K562 (cell line): ENCODE results near the gene NOP58. TPM values are rescaled to one million over a fixed set of nuclear protein-coding genes. Genes with fewer than 3 reads are reported as not detected.

Source experiments
- ATF3 ChIP-seq, 2 experiments: fragments of 450-650 bp in 1 of 2; sonication (generic) in 1 of 2; formaldehyde crosslinking in 1 of 2; IDR thresholded peaks in 1 of 2; conservative IDR thresholded peaks in 1 of 2; 2 replicates each; pipeline versions ENCODE4 v1.6.1 to v1.8.1; 2016 to 2023; ENCODE audit warnings: mild to moderate bottlenecking in 2 of 2, moderate library complexity in 2 of 2, inconsistent platforms in 1 of 2, missing genetic modification reagents in 1 of 2
- ATF7 ChIP-seq: fragments of 450-650 bp; IDR thresholded peaks from 2 replicates; pipeline ENCODE4 v1.7.1; 2014; ENCODE audit warnings: mild to moderate bottlenecking, moderate library complexity
- BRF1 ChIP-seq: IDR thresholded peaks from 3 replicates; pipeline ENCODE4 v1.6.1; 2011; ENCODE audit warnings: borderline replicate concordance, mild to moderate bottlenecking; ENCODE audit not compliant: insufficient read length; ENCODE audit errors: extremely low read depth
- CBX1 ChIP-seq: sonication (generic); IDR thresholded peaks from 2 replicates; pipeline ENCODE4 v1.6.1; 2016; ENCODE audit warnings: antibody characterized with exemption, low read depth, mild to moderate bottlenecking
- ETV1 ChIP-seq: fragments of 450-650 bp; conservative IDR thresholded peaks from 2 replicates; pipeline ENCODE4 v1.6.1; 2016; ENCODE audit warnings: missing genetic modification characterization, control low read depth, low read depth, missing compliant biosample characterization
- FOSL1 ChIP-seq: fragments of 200-800 bp; sonication (Bioruptor generic); conservative IDR thresholded peaks from 2 replicates; pipeline ENCODE4 v1.6.1; 2016; ENCODE audit warnings: missing genetic modification characterization, missing compliant biosample characterization
- GATA2 ChIP-seq: sonication (generic); formaldehyde crosslinking; IDR thresholded peaks from 2 replicates; pipeline ENCODE4 v1.4.0; 2020; ENCODE audit warnings: mild to moderate bottlenecking, missing genetic modification reagents
- KDM1A ChIP-seq, 2 experiments: fragments of 450-650 bp; IDR thresholded peaks; 2 replicates each; pipeline ENCODE4 v1.6.1; 2016; ENCODE audit warnings: mild to moderate bottlenecking in 2 of 2
- LEF1 ChIP-seq: fragments of 450-650 bp; IDR thresholded peaks from 2 replicates; pipeline ENCODE4 v1.6.1; 2016; ENCODE audit warnings: mild to moderate bottlenecking
- MAFK ChIP-seq: IDR thresholded peaks from 2 replicates; pipeline ENCODE4 v1.6.1; 2011; ENCODE audit warnings: low read length, improper control_type of control experiment
- MTA2 ChIP-seq: fragments of 450-650 bp; IDR thresholded peaks from 2 replicates; pipeline ENCODE4 v1.6.1; 2016; ENCODE audit warnings: low read depth
- NFRKB ChIP-seq: fragments of 450-650 bp; IDR thresholded peaks from 2 replicates; pipeline ENCODE4 v1.6.1; 2016; ENCODE audit warnings: low read depth
- NR2F6 ChIP-seq: fragments of 450-650 bp; formaldehyde crosslinking; IDR thresholded peaks from 2 replicates; pipeline ENCODE4 v1.4.0; 2020; ENCODE audit warnings: mild to moderate bottlenecking
- RCOR1 ChIP-seq, 2 experiments: IDR thresholded peaks; 2 replicates each; pipeline ENCODE4 v1.6.1; 2012; ENCODE audit warnings: low read depth in 2 of 2, low read length in 2 of 2, borderline replicate concordance in 1 of 2, improper control_type of control experiment in 1 of 2
- RFX7 ChIP-seq: fragments of 250-450 bp; sonication (Bioruptor Pico); IDR thresholded peaks from 2 replicates; pipeline ENCODE4 v1.5.1; 2021; ENCODE audit warnings: mild to moderate bottlenecking
- SMARCE1 ChIP-seq: fragments of 450-650 bp; IDR thresholded peaks from 2 replicates; pipeline ENCODE4 v1.7.1; 2016; ENCODE audit warnings: mild to moderate bottlenecking
- SOX6 ChIP-seq: fragments of 450-650 bp; IDR thresholded peaks from 2 replicates; pipeline ENCODE4 v1.6.1; 2014; ENCODE audit warnings: mild to moderate bottlenecking
- SPI1 ChIP-seq: IDR thresholded peaks from 2 replicates; pipeline ENCODE4 v1.6.1; 2011; ENCODE audit warnings: low read depth, low read length, control low read depth, borderline replicate concordance
- TAF1 ChIP-seq: IDR thresholded peaks from 2 replicates; pipeline ENCODE4 v1.6.1; 2011; ENCODE audit warnings: mild to moderate bottlenecking, low read length, moderate library complexity; ENCODE audit not compliant: insufficient read depth, control insufficient read depth, severe bottlenecking; ENCODE audit errors: extremely low read depth
- TAL1 ChIP-seq: fragments of 450-650 bp; IDR thresholded peaks from 2 replicates; pipeline ENCODE4 v1.6.1; 2016; ENCODE audit warnings: mild to moderate bottlenecking
- TCF15 ChIP-seq: fragments of 250-450 bp; sonication (Bioruptor Pico); IDR thresholded peaks from 2 replicates; pipeline ENCODE4 v1.8.0; 2022; ENCODE audit warnings: moderate library complexity, mild to moderate bottlenecking, inconsistent platforms
- THAP12 ChIP-seq: fragments of 250-450 bp; sonication (Bioruptor Pico); IDR thresholded peaks from 2 replicates; pipeline ENCODE4 v1.9.0; 2021; ENCODE audit warnings: mild to moderate bottlenecking, inconsistent platforms
- VEZF1 ChIP-seq: fragments of 200-800 bp; sonication (Bioruptor generic); IDR thresholded peaks from 2 replicates; pipeline ENCODE4 v1.6.1; 2017; ENCODE audit warnings: missing genetic modification characterization, missing compliant biosample characterization
- ZBTB17 ChIP-seq: fragments of 450-650 bp; formaldehyde crosslinking; IDR thresholded peaks from 2 replicates; pipeline ENCODE4 v1.4.0; 2020; ENCODE audit warnings: mild to moderate bottlenecking
- ZNF232 ChIP-seq: sonication (generic); formaldehyde crosslinking; IDR thresholded peaks from 2 replicates; pipeline ENCODE4 v1.8.0; 2022; ENCODE audit warnings: mild to moderate bottlenecking, missing genetic modification reagents
- ZNF324 ChIP-seq: fragments of 250-450 bp; sonication (Bioruptor Pico); IDR thresholded peaks from 2 replicates; pipeline ENCODE4 v1.4.0; 2020; ENCODE audit warnings: mild to moderate bottlenecking
- ZNF431 ChIP-seq: sonication (generic); formaldehyde crosslinking; IDR thresholded peaks from 2 replicates; pipeline ENCODE4 v1.8.0; 2022; ENCODE audit warnings: mild to moderate bottlenecking, missing genetic modification reagents
- polyA plus RNA-seq, 8 experiments: library from polyadenylated mRNA; depleted of rRNA in 4 of 8; stranded (reverse) in 5 of 8; unstranded in 3 of 8; fragments of >200 nt; fragmentation: Nextera tagmentation in 2 of 8; fragmentation: Illumina TruSeq in 1 of 8; extraction: Ambion mirVana in 2 of 8; extraction: Trizol in 1 of 8; gene quantifications; 2 replicates each; pipeline versions ENCODE4 v1.2.1 to v1.2.3, GENCODE V29; 2011 to 2014; ENCODE audit warnings: inconsistent platforms in 1 of 8, missing spikeins in 1 of 8
- total RNA-seq, 7 experiments: library from RNA; depleted of rRNA in 6 of 7; stranded (reverse); fragments of >200 nt in 6 of 7; fragmentation: Illumina TruSeq in 2 of 7; extraction: Trizol in 2 of 7; gene quantifications; 2 replicates each; pipeline versions ENCODE4 v1.2.1 to v1.2.3, GENCODE V29; 2011 to 2021; ENCODE audit warnings: low replicate concordance in 1 of 7

Gene NOP58
- total and polyA plus RNA-seq, 9 of the 15 experiments (the other 6 are each of a cell fraction or from before 2014, with no cell fraction given), result 132 to 332 (median 208) TPM

- TF ChIP-seq SPI1 (no peak), ATF7 (no peak), LEF1 (peak; percentile 60; the same call in 1 of the 2 replicates), ZNF324 (CRISPR knock-in tag) (no peak), ATF3 (IDR thresholded peaks at IDR 0.05) (peak; percentile 26; the same call in 1 of the 2 replicates), ATF3 (CRISPR knock-in tag; conservative IDR thresholded peaks at IDR 0.05) (no peak), THAP12 (CRISPR knock-in tag) (no peak), NFRKB (no peak), SOX6 (peak; percentile 89), BRF1 (no peak), CBX1 (no peak), MTA2 (peak; percentile 79), VEZF1 (CRISPR knock-in tag) (peak; percentile 57), TCF15 (CRISPR knock-in tag) (no peak), FOSL1 (tag) (peak; percentile 84), ZNF431 (no peak), ZBTB17 (CRISPR knock-in tag) (no peak), SMARCE1 (peak; percentile 78; the same call in 1 of the 2 replicates), GATA2 (CRISPR knock-in tag) (0 out of 2 replicates have a peak, but pooled peaks have one; percentile 38), ETV1 (tag) (no peak), NR2F6 (CRISPR knock-in tag) (no peak), TAL1 (peak; percentile 79), MAFK (peak; percentile 46; the same call in 1 of the 2 replicates), RFX7 (CRISPR knock-in tag) (no peak), ZNF232 (CRISPR knock-in tag) (no peak), KDM1A (IDR thresholded peaks at IDR 0.05) (peak; percentile 71 to 78), TAF1 (no peak), RCOR1 (IDR thresholded peaks at IDR 0.05; ENCODE audit: borderline replicate concordance in 1 of 2, low read depth in 2 of 2, low read length in 2 of 2) (peak in 1 of 2 experiments; percentile 55; a peak in 1 of 4 replicates)
Observed at GRCh38 chr2:202221873-202222272, 43.7 kb upstream of the NOP58 start (continued).
